ENCODE data around the gene STAT5A. TPM values are rescaled to one million over a fixed set of nuclear protein-coding genes. Genes with fewer than 3 reads are reported as not detected.
A peak's percentile ranks its signal among the peaks of the same experiment; 100 is the strongest.

Gene STAT5A
- total and polyA plus RNA-seq, 9 of the 15 experiments (the other 6 are each of a cell fraction or from before 2014, with no cell fraction given), result 79.9 to 415 (median 196) TPM

DNA sequence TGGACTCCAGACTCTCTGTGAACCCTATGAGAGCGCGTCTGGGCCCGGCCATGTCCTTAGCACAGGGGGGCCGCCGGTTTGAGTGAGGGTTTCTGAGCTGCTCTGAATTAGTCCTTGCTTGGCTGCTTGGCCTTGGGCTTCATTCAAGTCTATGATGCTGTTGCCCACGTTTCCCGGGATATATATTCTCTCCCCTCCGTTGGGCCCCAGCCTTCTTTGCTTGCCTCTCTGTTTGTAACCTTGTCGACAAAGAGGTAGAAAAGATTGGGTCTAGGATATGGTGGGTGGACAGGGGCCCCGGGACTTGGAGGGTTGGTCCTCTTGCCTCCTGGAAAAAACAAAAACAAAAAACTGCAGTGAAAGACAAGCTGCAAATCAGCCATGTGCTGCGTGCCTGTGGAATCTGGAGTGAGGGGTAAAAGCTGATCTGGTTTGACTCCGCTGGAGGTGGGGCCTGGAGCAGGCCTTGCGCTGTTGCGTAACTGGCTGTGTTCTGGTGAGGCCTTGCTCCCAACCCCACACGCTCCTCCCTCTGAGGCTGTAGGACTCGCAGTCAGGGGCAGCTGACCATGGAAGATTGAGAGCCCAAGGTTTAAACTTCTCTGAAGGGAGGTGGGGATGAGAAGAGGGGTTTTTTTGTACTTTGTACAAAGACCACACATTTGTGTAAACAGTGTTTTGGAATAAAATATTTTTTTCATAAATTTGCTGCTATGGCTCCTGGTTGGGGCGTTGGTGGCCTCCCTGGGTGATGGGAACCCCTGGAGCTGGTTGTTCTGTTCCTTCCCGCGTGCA lies 23.1 kb downstream of the STAT5A start (continued):
- TF ChIP-seq, protein P1, sequence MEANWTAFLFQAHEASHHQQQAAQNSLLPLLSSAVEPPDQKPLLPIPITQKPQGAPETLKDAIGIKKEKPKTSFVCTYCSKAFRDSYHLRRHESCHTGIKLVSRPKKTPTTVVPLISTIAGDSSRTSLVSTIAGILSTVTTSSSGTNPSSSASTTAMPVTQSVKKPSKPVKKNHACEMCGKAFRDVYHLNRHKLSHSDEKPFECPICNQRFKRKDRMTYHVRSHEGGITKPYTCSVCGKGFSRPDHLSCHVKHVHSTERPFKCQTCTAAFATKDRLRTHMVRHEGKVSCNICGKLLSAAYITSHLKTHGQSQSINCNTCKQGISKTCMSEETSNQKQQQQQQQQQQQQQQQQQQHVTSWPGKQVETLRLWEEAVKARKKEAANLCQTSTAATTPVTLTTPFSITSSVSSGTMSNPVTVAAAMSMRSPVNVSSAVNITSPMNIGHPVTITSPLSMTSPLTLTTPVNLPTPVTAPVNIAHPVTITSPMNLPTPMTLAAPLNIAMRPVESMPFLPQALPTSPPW (CRISPR knock-in tag; IDR thresholded peaks at IDR 0.05), result peak; percentile 46; the same call in 1 of the 2 replicates
- TF ChIP-seq PML (IDR thresholded peaks at IDR 0.05; ENCODE audit: low read length) (peak; percentile 40; the same call in 1 of the 2 replicates), SMARCE1 (IDR thresholded peaks at IDR 0.05) (peak; percentile 36; the same call in 1 of the 2 replicates), ESRRA (IDR thresholded peaks at IDR 0.05; ENCODE audit: borderline replicate concordance, low read depth) (no peak), RAD21 (CRISPR knock-in tag; conservative IDR thresholded peaks at IDR 0.05 in 1 of 2, IDR thresholded peaks at IDR 0.05 in 1 of 2) (no peak), L3MBTL2 (IDR thresholded peaks at IDR 0.05) (peak; percentile 84), PHF8 (IDR thresholded peaks at IDR 0.05; ENCODE audit: borderline replicate concordance, low read length) (no peak), PURB (CRISPR knock-in tag; IDR thresholded peaks at IDR 0.05; ENCODE audit: low read depth) (no peak), ZC3H8 (IDR thresholded peaks at IDR 0.05) (no peak), EGR1 (conservative IDR thresholded peaks at IDR 0.05) (no peak; the same call in 1 of the 2 replicates), ERF (CRISPR knock-in tag; IDR thresholded peaks at IDR 0.05) (no peak), ILF3 (IDR thresholded peaks at IDR 0.05; ENCODE audit: borderline replicate concordance) (no peak), ZNF778 (CRISPR knock-in tag; IDR thresholded peaks at IDR 0.05) (no peak), OTX1 (CRISPR knock-in tag; IDR thresholded peaks at IDR 0.05) (peak; percentile 65; the same call in 1 of the 2 replicates), EP300 (IDR thresholded peaks at IDR 0.05; ENCODE audit: low read length) (peak; percentile 46; the same call in 1 of the 2 replicates), ZNF23 (CRISPR knock-in tag; IDR thresholded peaks at IDR 0.05) (no peak), DDX20 (tag; IDR thresholded peaks at IDR 0.05; ENCODE audit: low read depth) (no peak)
- TF ChIP-seq, protein P2, sequence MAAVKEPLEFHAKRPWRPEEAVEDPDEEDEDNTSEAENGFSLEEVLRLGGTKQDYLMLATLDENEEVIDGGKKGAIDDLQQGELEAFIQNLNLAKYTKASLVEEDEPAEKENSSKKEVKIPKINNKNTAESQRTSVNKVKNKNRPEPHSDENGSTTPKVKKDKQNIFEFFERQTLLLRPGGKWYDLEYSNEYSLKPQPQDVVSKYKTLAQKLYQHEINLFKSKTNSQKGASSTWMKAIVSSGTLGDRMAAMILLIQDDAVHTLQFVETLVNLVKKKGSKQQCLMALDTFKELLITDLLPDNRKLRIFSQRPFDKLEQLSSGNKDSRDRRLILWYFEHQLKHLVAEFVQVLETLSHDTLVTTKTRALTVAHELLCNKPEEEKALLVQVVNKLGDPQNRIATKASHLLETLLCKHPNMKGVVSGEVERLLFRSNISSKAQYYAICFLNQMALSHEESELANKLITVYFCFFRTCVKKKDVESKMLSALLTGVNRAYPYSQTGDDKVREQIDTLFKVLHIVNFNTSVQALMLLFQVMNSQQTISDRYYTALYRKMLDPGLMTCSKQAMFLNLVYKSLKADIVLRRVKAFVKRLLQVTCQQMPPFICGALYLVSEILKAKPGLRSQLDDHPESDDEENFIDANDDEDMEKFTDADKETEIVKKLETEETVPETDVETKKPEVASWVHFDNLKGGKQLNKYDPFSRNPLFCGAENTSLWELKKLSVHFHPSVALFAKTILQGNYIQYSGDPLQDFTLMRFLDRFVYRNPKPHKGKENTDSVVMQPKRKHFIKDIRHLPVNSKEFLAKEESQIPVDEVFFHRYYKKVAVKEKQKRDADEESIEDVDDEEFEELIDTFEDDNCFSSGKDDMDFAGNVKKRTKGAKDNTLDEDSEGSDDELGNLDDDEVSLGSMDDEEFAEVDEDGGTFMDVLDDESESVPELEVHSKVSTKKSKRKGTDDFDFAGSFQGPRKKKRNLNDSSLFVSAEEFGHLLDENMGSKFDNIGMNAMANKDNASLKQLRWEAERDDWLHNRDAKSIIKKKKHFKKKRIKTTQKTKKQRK (IDR thresholded peaks at IDR 0.05; ENCODE audit: borderline replicate concordance, low read depth, low read length), result no peak
- TF ChIP-seq, protein P3, sequence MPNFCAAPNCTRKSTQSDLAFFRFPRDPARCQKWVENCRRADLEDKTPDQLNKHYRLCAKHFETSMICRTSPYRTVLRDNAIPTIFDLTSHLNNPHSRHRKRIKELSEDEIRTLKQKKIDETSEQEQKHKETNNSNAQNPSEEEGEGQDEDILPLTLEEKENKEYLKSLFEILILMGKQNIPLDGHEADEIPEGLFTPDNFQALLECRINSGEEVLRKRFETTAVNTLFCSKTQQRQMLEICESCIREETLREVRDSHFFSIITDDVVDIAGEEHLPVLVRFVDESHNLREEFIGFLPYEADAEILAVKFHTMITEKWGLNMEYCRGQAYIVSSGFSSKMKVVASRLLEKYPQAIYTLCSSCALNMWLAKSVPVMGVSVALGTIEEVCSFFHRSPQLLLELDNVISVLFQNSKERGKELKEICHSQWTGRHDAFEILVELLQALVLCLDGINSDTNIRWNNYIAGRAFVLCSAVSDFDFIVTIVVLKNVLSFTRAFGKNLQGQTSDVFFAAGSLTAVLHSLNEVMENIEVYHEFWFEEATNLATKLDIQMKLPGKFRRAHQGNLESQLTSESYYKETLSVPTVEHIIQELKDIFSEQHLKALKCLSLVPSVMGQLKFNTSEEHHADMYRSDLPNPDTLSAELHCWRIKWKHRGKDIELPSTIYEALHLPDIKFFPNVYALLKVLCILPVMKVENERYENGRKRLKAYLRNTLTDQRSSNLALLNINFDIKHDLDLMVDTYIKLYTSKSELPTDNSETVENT (CRISPR knock-in tag; IDR thresholded peaks at IDR 0.05), result 0 out of 2 replicates have a peak, but pooled peaks have one; percentile 56
- TF ChIP-seq, protein P4, sequence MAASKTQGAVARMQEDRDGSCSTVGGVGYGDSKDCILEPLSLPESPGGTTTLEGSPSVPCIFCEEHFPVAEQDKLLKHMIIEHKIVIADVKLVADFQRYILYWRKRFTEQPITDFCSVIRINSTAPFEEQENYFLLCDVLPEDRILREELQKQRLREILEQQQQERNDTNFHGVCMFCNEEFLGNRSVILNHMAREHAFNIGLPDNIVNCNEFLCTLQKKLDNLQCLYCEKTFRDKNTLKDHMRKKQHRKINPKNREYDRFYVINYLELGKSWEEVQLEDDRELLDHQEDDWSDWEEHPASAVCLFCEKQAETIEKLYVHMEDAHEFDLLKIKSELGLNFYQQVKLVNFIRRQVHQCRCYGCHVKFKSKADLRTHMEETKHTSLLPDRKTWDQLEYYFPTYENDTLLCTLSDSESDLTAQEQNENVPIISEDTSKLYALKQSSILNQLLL (CRISPR knock-in tag; IDR thresholded peaks at IDR 0.05; ENCODE audit: borderline replicate concordance), result no peak

All from K562 (cell line).